AG09309 (cell line): ENCODE results near the gene MEF2B.
"Not testable (repeated sequence)": the region's sequence is repeated elsewhere in the genome, so short reads cannot be mapped to it uniquely, and the experiment has no call there.

Experiments used
- DNase-seq: peaks from one replicate; pipeline ENCODE4 v3.0.0-alpha.2; 2010; ENCODE audit warnings: low read depth
- H3K4me3 ChIP-seq: 2 replicates; pipeline ENCODE4 v1.5.1; 2011; ENCODE audit warnings: mild to moderate bottlenecking, low read depth, low read length, moderate library complexity; ENCODE audit not compliant: control insufficient read depth
- CTCF ChIP-seq: IDR thresholded peaks from 2 replicates; pipeline ENCODE4 v1.5.1; 2011; ENCODE audit warnings: mild to moderate bottlenecking, low read depth, low read length, inconsistent platforms; ENCODE audit not compliant: insufficient read depth, control insufficient read depth; ENCODE audit errors: missing control alignments

MEF2B gene

GRCh38 chr19:19138109-19138981 is 31.7 kb downstream of the MEF2B start, which contains the start of gene TMEM161A:
Gene TMEM161A (minus strand): TSS chr19:19138478. CDS start chr19:19138428, 50 bp downstream.
- TF ChIP-seq CTCF, result no peak
- H3K4me3 ChIP-seq, result peak within 1 kb of the TSS; percentile 68
- DNase-seq, result peak; percentile 98

- TF ChIP-seq CTCF, result no peak
- H3K4me3 ChIP-seq, result peak overlapping the region; percentile 68
- no peak for DNase-seq
Measured at GRCh38 chr19:19137556-19138108, 32.4 kb downstream of the MEF2B start.

GRCh38 chr19:19135713-19136112 is 34.4 kb downstream of the MEF2B start:
- not testable (repeated sequence) for DNase-seq, H3K4me3 ChIP-seq

GRCh38 chr19:19134687-19135158 is 35.3 kb downstream of the MEF2B start:
- H3K4me3 ChIP-seq, result no peak overlapping the region
- DNase-seq, result no peak

GRCh38 chr19:19133985-19134384 is 36.1 kb downstream of the MEF2B start:
- TF ChIP-seq CTCF, result no peak
- DNase-seq, result no peak
- H3K4me3 ChIP-seq, result no peak overlapping the region

More at GRCh38 chr19:19134687-19135158, 35.3 kb downstream of the MEF2B start:
- no peak for TF ChIP-seq CTCF

- no peak for TF ChIP-seq CTCF
- no peak overlapping the region for H3K4me3 ChIP-seq
- no peak for DNase-seq
Measured at GRCh38 chr19:19132912-19133311, 37.2 kb downstream of the MEF2B start.

GRCh38 chr19:19131989-19132388 is 38.1 kb downstream of the MEF2B start:
- no peak overlapping the region for H3K4me3 ChIP-seq
- TF ChIP-seq CTCF, result no peak
- no peak for DNase-seq
